Vagina (tissue), 2 donors: ENCODE results near the gene TMIGD1. TPM values are rescaled to one million over a fixed set of nuclear protein-coding genes. Genes with fewer than 3 reads are reported as not detected.

Experiments
- DNase-seq, 2 donors: peaks; one replicate each; pipeline ENCODE4 v3.0.0-alpha.2; 2017; ENCODE audit errors: extremely low spot score in 2 of 2
- H3K27ac ChIP-seq: fragments of 200-600 bp; sonication (generic); one replicate; pipeline ENCODE4 v1.5.1; 2019
- H3K27me3 ChIP-seq: fragments of 200-600 bp; sonication (generic); one replicate; pipeline ENCODE4 v1.5.1; 2019
- H3K36me3 ChIP-seq, 2 donors: fragments of 200-600 bp; sonication (generic); one replicate each; pipeline ENCODE4 v1.5.1; 2017 to 2019
- H3K4me1 ChIP-seq: fragments of 200-600 bp; sonication (generic); one replicate; pipeline ENCODE4 v1.5.1; 2019
- H3K4me3 ChIP-seq, 2 donors: fragments of 200-600 bp; sonication (generic); 1 replicate in 1 of 2; 2 replicates in 1 of 2; pipeline ENCODE4 v1.5.1; 2016 to 2019
- H3K9me3 ChIP-seq: fragments of 200-600 bp; sonication (generic); one replicate; pipeline ENCODE4 v1.5.1; 2019
- CTCF ChIP-seq, 3 experiments: fragments of 450-650 bp in 2 of 3; fragments of 200-600 bp in 1 of 3; sonication (generic) in 1 of 3; IDR thresholded peaks; one replicate each; pipeline ENCODE4 v1.5.1; 2017 to 2019; ENCODE audit warnings: antibody characterized with exemption in 3 of 3, mild to moderate bottlenecking in 2 of 3, moderate library complexity in 2 of 3
- POLR2A ChIP-seq, 2 donors: fragments of 450-650 bp; IDR thresholded peaks; one replicate each; pipeline ENCODE4 v1.6.1; 2017; ENCODE audit warnings: antibody characterized with exemption in 2 of 2, mild to moderate bottlenecking in 2 of 2, moderate library complexity in 2 of 2
- POLR2AphosphoS5 ChIP-seq, 2 donors: sonication (generic); formaldehyde crosslinking; IDR thresholded peaks; one replicate each; pipeline ENCODE4 v1.9.0; 2017; ENCODE audit warnings: antibody characterized with exemption in 2 of 2, mild to moderate bottlenecking in 2 of 2, low read depth in 1 of 2; ENCODE audit not compliant: insufficient read depth in 1 of 2
- intact Hi-C: fragments of 100-400 bp; cut with DNase I; formaldehyde crosslinking; loops from one replicate; pipeline ENCODE4 v1.15.1; 2023
- total RNA-seq: library from RNA; depleted of rRNA; stranded (reverse); fragments of >200 nt; gene quantifications from one replicate; pipeline ENCODE4 v1.2.3, GENCODE V29; 2016

Gene TMIGD1
- total RNA-seq, 1 donor from 2014 or later, result not detected

- intact Hi-C loops, result no loop called here
- no peak overlapping the region for H3K27ac ChIP-seq
- H3K27me3 ChIP-seq, result no peaks in the 10 kb centered on the region
- no peaks in the 10 kb centered on the region for H3K4me1 ChIP-seq
- no peaks in the 10 kb centered on the region for H3K9me3 ChIP-seq
- no peak overlapping the region for H3K4me3 ChIP-seq
- TF ChIP-seq POLR2A (IDR thresholded peaks at IDR 0.05), result no peak
- no peak for TF ChIP-seq CTCF (IDR thresholded peaks at IDR 0.05)
- no peak for TF ChIP-seq POLR2AphosphoS5 (IDR thresholded peaks at IDR 0.05; ENCODE audit: insufficient read depth in 1 of 2, low read depth in 1 of 2)
- no peaks in the 10 kb centered on the region for H3K36me3 ChIP-seq
- DNase-seq, result no peak
Measured at GRCh38 chr17:30314474-30314873, 19.4 kb downstream of the TMIGD1 start.

GRCh38 chr17:30312226-30312625 is 21.6 kb downstream of the TMIGD1 start:
- Histone ChIP-seq H3K36me3 (no peaks in the 10 kb centered on the region), H3K27ac (no peak overlapping the region), H3K9me3 (no peaks in the 10 kb centered on the region), H3K4me3 (no peak overlapping the region), H3K4me1 (no peaks in the 10 kb centered on the region), H3K27me3 (no peaks in the 10 kb centered on the region)
- TF ChIP-seq POLR2A (IDR thresholded peaks at IDR 0.05) (no peak), CTCF (IDR thresholded peaks at IDR 0.05) (no peak), POLR2AphosphoS5 (IDR thresholded peaks at IDR 0.05; ENCODE audit: insufficient read depth in 1 of 2, low read depth in 1 of 2) (no peak)
- no peak for DNase-seq
- intact Hi-C loops, result no loop called here

GRCh38 chr17:30310562-30310961 is 23.3 kb downstream of the TMIGD1 start:
- H3K4me1 ChIP-seq, result no peaks in the 10 kb centered on the region
- H3K4me3 ChIP-seq, result no peak overlapping the region
- H3K27me3 ChIP-seq, result no peaks in the 10 kb centered on the region
- TF ChIP-seq POLR2A (IDR thresholded peaks at IDR 0.05) (no peak), CTCF (IDR thresholded peaks at IDR 0.05) (no peak)
- H3K36me3 ChIP-seq, result no peaks in the 10 kb centered on the region
- no peak for DNase-seq
- H3K27ac ChIP-seq, result no peak overlapping the region
- intact Hi-C loops, result no loop called here
- no peaks in the 10 kb centered on the region for H3K9me3 ChIP-seq

- no peak for TF ChIP-seq POLR2AphosphoS5 (IDR thresholded peaks at IDR 0.05; ENCODE audit: insufficient read depth in 1 of 2, low read depth in 1 of 2)
- TF ChIP-seq POLR2A (IDR thresholded peaks at IDR 0.05), result no peak
- TF ChIP-seq CTCF (IDR thresholded peaks at IDR 0.05), result no peak
- H3K4me1 ChIP-seq, result no peaks in the 10 kb centered on the region
- intact Hi-C loops, result no loop called here
- no peaks in the 10 kb centered on the region for H3K27me3 ChIP-seq
- no peaks in the 10 kb centered on the region for H3K9me3 ChIP-seq
- H3K4me3 ChIP-seq, result no peak overlapping the region
- no peak overlapping the region for H3K27ac ChIP-seq
- H3K36me3 ChIP-seq, result no peaks in the 10 kb centered on the region
- DNase-seq, result no peak
Measured at GRCh38 chr17:30309591-30309990, 24.3 kb downstream of the TMIGD1 start.

- intact Hi-C loops, result no loop called here
Measured at GRCh38 chr17:30308406-30308805, 25.5 kb downstream of the TMIGD1 start.

More at GRCh38 chr17:30308406-30308805, 25.5 kb downstream of the TMIGD1 start:
- Histone ChIP-seq H3K27me3 (no peaks in the 10 kb centered on the region), H3K36me3 (no peaks in the 10 kb centered on the region), H3K27ac (no peak overlapping the region), H3K9me3 (no peaks in the 10 kb centered on the region), H3K4me1 (no peaks in the 10 kb centered on the region), H3K4me3 (no peak overlapping the region)
- no peak for DNase-seq
- TF ChIP-seq POLR2AphosphoS5 (IDR thresholded peaks at IDR 0.05; ENCODE audit: insufficient read depth in 1 of 2, low read depth in 1 of 2), result no peak
- TF ChIP-seq CTCF (IDR thresholded peaks at IDR 0.05), result no peak
- no peak for TF ChIP-seq POLR2A (IDR thresholded peaks at IDR 0.05)
